HG02885 (cell line): ENCODE results near the gene THBS4.
"Not testable (repeated sequence)": the region's sequence is repeated elsewhere in the genome, so short reads cannot be mapped to it uniquely, and the experiment has no call there.

Experiments
- ATAC-seq: cut with Tn5 transposase; IDR thresholded peaks from one replicate; pipeline ENCODE4 v1.9.1; 2021; ENCODE audit warnings: mild to moderate bottlenecking; ENCODE audit not compliant: unreplicated experiment, poor library complexity

Gene THBS4

GRCh38 chr5:80111376-80111990 is 76.3 kb downstream of the THBS4 start:
- not testable (repeated sequence) for ATAC-seq

DNA sequence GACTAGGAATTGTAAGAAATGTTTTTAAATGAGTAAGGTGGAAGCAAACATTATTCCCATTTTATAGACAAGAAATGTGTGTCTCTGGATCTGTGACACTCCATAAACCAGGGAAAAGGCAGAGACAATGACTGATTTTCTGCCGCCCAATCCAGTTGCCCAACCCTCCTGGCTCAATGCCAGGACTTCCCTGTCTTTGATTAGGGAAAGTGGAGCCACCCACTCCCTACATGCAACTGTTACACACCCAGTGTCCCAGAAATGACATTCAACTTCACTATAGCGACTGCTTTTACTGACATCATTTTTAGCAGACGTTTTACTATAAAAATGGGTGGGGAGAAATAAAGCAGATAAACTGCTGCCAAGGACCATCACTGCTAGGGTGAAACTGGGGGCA is 79.7 kb downstream of the THBS4 start:
- ATAC-seq = no peak

GRCh38 chr5:80116000-80116399 is 80.9 kb downstream of the THBS4 start:
- no peak for ATAC-seq

DNA sequence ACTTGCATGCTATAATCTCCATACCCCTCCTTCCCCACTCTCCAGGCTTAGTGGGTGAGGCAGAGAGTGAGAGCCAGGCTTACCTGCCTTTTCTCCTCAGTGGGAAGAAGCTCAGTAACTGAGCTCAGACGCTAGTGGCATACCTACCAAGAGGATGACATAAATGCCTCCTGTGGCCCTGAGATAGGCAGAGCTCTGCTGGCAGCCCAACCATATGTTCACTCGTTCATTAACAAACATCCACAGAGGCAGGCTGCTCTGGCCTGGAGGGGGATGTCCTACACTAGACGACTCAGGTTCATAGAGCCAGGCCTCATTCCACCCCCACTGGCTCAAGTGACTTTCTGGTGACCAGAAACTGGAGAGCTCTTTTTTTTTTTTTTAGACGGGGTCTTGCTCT is 81.3 kb downstream of the THBS4 start:
- no peak for ATAC-seq

DNA sequence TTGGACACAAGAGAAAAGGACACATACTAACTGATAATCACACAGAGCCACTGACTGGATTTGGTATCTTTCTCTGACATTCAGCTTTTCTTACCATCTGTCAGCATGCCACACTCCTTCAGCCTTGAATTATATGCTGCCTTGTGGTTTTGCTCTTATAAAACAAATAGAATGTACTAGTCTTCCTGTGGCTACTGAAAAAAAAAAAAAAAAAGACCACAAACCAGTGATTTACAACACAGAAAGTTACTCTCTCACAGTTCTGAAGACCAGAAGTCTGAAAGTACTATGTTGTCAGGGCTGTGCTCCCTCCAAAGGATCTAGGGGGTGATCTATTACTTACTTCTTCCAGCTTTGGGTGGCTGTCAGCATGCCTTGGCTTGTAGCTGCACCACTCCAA is 82.3 kb downstream of the THBS4 start:
- no peak for ATAC-seq

DNA sequence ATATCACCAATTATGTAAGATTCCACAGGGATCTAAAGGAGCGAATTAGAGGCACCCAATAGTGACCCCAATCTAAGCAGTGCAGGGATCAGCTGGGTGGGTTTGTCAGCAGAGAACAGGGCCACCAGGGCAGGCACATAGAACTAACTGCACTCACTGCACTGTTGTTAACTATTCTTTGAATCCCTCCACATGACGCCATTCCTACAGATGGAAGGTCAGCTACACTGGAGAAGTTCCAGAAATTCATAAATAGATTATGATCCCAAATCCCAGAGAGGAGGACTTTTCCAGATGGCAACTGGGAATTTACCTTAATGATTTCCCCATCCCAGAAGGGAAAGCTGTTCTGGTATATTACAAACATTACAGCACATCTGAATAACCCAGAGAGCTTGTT is 84.2 kb downstream of the THBS4 start:
- no peak for ATAC-seq

GRCh38 chr5:80122579-80122978 is 87.4 kb downstream of the THBS4 start:
- ATAC-seq = no peak

DNA sequence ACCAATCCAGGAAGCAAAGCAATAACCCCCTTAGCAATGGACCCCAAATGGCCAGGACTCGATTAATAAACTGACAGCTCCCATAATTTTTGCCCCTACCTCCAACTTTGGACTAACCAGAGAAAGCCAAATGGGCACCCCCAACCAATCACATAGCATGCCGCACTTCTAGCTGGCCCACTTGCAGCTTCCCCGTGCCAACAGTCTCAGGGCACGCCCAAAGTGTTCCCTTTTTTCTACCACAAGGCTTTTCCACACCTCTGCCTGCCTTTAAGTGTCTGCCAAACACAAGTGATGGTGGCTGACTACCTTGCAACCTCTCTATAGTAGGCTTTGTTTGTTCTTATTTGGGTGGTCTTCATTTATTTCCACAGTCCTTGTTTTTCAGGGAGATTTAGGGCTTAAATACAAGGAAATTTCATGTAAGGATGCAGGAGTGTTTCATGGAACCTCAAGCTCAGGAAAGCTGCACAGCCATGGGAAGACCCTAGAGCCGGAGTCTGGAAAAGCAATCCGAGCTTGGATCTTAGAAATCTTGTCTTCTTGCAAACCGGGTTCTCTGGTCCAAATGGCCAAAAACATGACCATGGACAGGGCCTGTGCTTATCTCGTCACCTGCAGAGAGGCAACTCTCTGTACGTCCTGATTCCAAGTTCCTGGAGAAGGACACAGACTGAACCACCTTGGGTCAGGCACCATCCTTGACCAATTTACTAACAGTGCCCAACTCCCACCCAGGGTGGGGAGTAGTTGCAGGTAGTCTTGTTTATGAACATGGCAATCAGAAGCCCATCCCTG is 89.2 kb downstream of the THBS4 start:
- ATAC-seq = no peak

DNA sequence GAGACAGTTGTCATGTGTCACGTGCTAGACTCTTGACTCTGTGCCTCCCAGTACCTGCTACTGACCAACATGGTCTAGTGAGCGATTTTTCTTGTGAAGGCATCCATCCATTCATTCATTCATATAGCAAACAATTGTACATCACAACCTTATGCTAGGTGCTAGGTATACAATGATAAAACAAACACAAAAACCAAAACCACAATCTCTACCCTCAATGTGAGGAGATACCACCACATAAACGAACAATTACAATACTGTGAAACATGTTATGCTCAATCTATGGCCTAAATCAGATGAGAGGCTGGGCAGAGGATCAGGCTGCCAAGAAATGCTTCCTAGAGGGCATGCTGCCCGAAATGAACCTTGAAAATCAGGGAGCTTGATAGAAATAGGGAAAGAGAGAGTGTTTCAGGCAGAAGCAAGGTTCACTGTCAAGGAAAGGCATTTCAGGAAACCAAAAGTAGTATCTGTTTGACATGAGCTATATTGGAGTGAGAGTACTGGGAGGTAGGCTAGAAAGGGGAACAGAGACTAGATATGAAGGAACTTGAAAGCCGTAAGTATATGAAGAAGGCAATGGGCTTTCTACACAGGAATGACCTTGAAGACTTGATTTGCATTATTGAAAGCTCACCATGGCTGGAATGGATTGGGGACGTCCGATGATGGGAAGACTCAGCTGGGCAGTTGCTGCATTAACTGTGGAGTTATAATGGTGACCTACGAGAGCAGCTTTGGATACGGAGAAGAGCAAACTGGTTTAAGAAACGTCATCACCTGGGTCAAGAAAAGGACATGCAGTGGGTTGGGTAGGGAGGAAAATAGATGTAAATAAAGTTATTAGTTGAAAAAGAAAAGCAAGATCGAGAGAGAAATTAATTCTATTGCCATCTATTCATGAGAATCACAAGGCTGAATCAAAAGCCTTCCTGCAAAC is 90.1 kb downstream of the THBS4 start:
- ATAC-seq = peak; percentile 82

- peak; percentile 63 for ATAC-seq
Measured at GRCh38 chr5:80125962-80126480, 90.9 kb downstream of the THBS4 start.

GRCh38 chr5:80127116-80127552 is 92.0 kb downstream of the THBS4 start:
- ATAC-seq = peak; percentile 46

- ATAC-seq = no peak
Measured at GRCh38 chr5:80128141-80128540, 93.0 kb downstream of the THBS4 start.

- ATAC-seq = no peak
Measured at GRCh38 chr5:80129146-80129545, 94.0 kb downstream of the THBS4 start.
